Measurements from ENCODE around the gene CXCL5. TPM values are rescaled to one million over a fixed set of nuclear protein-coding genes. Genes with fewer than 3 reads are reported as not detected.

The CXCL5 gene
- total and polyA plus RNA-seq, 10 of the 15 experiments (the other 5 are each of a cell fraction or from before 2014, with no cell fraction given), result not detected

GRCh38 chr4:73989928-73990327, 8.5 kb downstream of the CXCL5 start:
- no peak for TF ChIP-seq BCL11A (IDR thresholded peaks at IDR 0.05; ENCODE audit: low read depth, low read length)
- TF ChIP-seq PKNOX1 (IDR thresholded peaks at IDR 0.05), result no peak
- TF ChIP-seq GABPA (IDR thresholded peaks at IDR 0.05; ENCODE audit: low read depth), result no peak
- no peak for TF ChIP-seq SIX5 (IDR thresholded peaks at IDR 0.05; ENCODE audit: low read depth, low read length, severe bottlenecking)
- no peak for TF ChIP-seq LARP7 (IDR thresholded peaks at IDR 0.05)
- TF ChIP-seq HDGF (IDR thresholded peaks at IDR 0.05), result no peak
- no peak for TF ChIP-seq CEBPB (IDR thresholded peaks at IDR 0.05; ENCODE audit: borderline replicate concordance in 1 of 2, low read depth in 2 of 2, low read length in 2 of 2)
- TF ChIP-seq IRF3 (IDR thresholded peaks at IDR 0.05), result no peak
- TF ChIP-seq CEBPZ (IDR thresholded peaks at IDR 0.05; ENCODE audit: low read depth, low read length), result no peak
- TF ChIP-seq RAD51 (IDR thresholded peaks at IDR 0.05), result no peak
- TF ChIP-seq CBFB (IDR thresholded peaks at IDR 0.05; ENCODE audit: low read depth), result no peak
- TF ChIP-seq TCF12 (IDR thresholded peaks at IDR 0.05; ENCODE audit: low read depth, low read length), result no peak
- TF ChIP-seq NFXL1 (IDR thresholded peaks at IDR 0.05; ENCODE audit: borderline replicate concordance), result no peak
- H2AFZ ChIP-seq (ENCODE audit: control insufficient read depth, low read depth, low read length), result no peak overlapping the region
- H3K36me3 ChIP-seq (ENCODE audit: control insufficient read depth in 2 of 2, insufficient read depth in 2 of 2, low read length in 1 of 2), result no peaks in the 10 kb centered on the region
- H3K27ac ChIP-seq (ENCODE audit: control insufficient read depth, insufficient read depth), result no peak overlapping the region
- no peak overlapping the region for H3K4me3 ChIP-seq
- DNase-seq (ENCODE audit: low read depth, low spot score) (no peak), FAIRE-seq (no peak), ATAC-seq (no peak)
- H4K20me1 ChIP-seq (ENCODE audit: control insufficient read depth, insufficient read depth), result no peaks in the 10 kb centered on the region
- BruUV-seq (replicated peaks), result no TSS peak
- ChIA-PET RAD21 (ENCODE audit: unreplicated experiment) (no interaction called here), SMC1A (ENCODE audit: uncharacterized antibody, unreplicated experiment) (interaction anchor here (0.7 kb wide), 1 partner anchor 192 kb away, joined by 3 read pairs; no protein-coding TSS in a partner anchor), POLR2A (interaction anchor here (1.4 kb wide), 1 partner anchor 13 kb away, joined by 3 read pairs; no protein-coding TSS in a partner anchor), CTCF (no interaction called here)
- H3K79me2 ChIP-seq (ENCODE audit: control insufficient read depth, insufficient read depth, low read length), result no peaks in the 10 kb centered on the region
- intact Hi-C loops (cut with micrococcal nuclease; ENCODE audit: unreplicated experiment) (no loop called here), in situ Hi-C loops (cut with MboI) (no loop called here)
- no peaks in the 10 kb centered on the region for H3K27me3 ChIP-seq (replicated peaks in 1 of 2; ENCODE audit: control insufficient read depth in 2 of 2, insufficient read depth in 2 of 2, low read length in 1 of 2)
- H3K4me1 ChIP-seq (ENCODE audit: control insufficient read depth, insufficient read depth, low read length), result no peaks in the 10 kb centered on the region
- no peak overlapping the region for H3K4me2 ChIP-seq (ENCODE audit: control insufficient read depth, insufficient read depth)
- no peaks in the 10 kb centered on the region for H3K9me3 ChIP-seq (replicated peaks; ENCODE audit: control insufficient read depth, insufficient read depth, low read length)
- 14% methylated on average over 5 of the region's 5 CpGs for WGBS (ENCODE audit: insufficient coverage, insufficient replicate concordance, low lambda C conversion rate, missing lambda C conversion rate)
- H3K9ac ChIP-seq (ENCODE audit: control insufficient read depth, insufficient read depth, low read length), result no peak overlapping the region

Measured in GM12878 (cell line).